RWPE2 (cell line): ENCODE measurements around the gene RIPOR2.

Experiments used
- ATAC-seq: fragments of 200-7000 bp; cut with Tn5 transposase; 3 replicates; pipeline ENCODE4 v1.9.1; 2021; ENCODE audit warnings: low read depth
- DNase-seq: peaks from one replicate; pipeline ENCODE4 v3.0.0-alpha.2; 2020; ENCODE audit warnings: low spot score
- H3K27ac ChIP-seq: fragments of 450-650 bp; 2 replicates; pipeline ENCODE4 v1.5.1; 2017; ENCODE audit warnings: mild to moderate bottlenecking; ENCODE audit not compliant: poor library complexity, severe bottlenecking
- H3K27me3 ChIP-seq: fragments of 250-450 bp; sonication (Bioruptor Pico); 2 replicates; pipeline ENCODE4 v1.5.1; 2021; ENCODE audit warnings: mild to moderate bottlenecking, moderate library complexity; ENCODE audit not compliant: insufficient read depth, poor library complexity, severe bottlenecking
- H3K36me3 ChIP-seq: fragments of 250-450 bp; sonication (Bioruptor Pico); 2 replicates; pipeline ENCODE4 v1.5.1; 2020; ENCODE audit warnings: low read depth, mild to moderate bottlenecking, moderate library complexity
- H3K4me1 ChIP-seq: fragments of 250-450 bp; sonication (Bioruptor Pico); 2 replicates; pipeline ENCODE4 v1.5.1; 2021; ENCODE audit warnings: mild to moderate bottlenecking, moderate library complexity; ENCODE audit not compliant: insufficient read depth, poor library complexity, severe bottlenecking
- H3K4me3 ChIP-seq: fragments of 250-450 bp; sonication (Bioruptor Pico); 2 replicates; pipeline ENCODE4 v1.5.1; 2021; ENCODE audit warnings: mild to moderate bottlenecking, moderate library complexity; ENCODE audit not compliant: severe bottlenecking
- H3K9me3 ChIP-seq: fragments of 250-450 bp; sonication (Bioruptor Pico); 2 replicates; pipeline ENCODE4 v1.5.1; 2021; ENCODE audit warnings: mild to moderate bottlenecking, moderate library complexity; ENCODE audit not compliant: severe bottlenecking
- TF ChIP-seq, protein P1 (sequence below): fragments of 450-650 bp; IDR thresholded peaks from one replicate; pipeline ENCODE4 v1.5.1; 2017; ENCODE audit warnings: mild to moderate bottlenecking, moderate library complexity; ENCODE audit not compliant: poor library complexity, severe bottlenecking

The RIPOR2 gene

DNA sequence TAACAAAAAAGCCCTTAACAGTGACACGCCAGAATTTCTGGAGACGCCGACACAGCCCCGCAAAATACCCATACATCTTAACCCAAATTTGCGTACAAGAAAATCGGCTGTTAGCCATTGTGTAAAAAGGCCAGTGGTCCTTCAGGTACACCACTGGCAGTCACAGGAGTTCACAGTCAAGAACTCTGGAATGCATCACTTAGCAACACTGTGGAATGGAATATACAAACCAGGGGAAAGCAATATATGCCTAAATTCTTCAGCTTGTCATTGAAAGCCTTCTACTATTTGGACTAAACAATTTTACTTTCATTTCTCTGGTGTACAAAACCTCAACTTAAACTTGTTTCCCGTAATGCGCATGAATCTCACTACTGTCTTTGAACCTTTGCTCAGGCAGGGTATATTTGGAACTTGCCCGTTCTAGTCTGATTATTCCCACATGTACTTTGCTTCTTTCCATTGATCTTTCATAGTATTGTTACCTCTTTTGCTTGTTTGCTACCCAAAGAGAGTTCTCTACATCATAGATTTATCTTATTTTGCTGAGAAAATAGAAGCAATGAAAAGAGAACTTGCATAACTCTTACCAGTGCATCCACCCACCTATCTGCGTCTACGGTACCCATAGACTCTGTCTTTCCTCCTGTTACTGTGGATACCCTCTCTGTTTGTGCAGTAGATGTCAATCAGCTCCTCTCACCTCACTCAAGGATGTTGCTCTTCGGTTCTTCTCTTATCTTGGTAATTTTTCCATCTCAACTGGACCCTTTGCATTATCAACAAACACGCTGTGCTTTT is 136.8 kb downstream of the RIPOR2 start, which contains the start of gene ARMH2:
TSS of gene ARMH2 (minus strand) at position 178 of the 801 bp plus-strand sequence. CDS start at position 118, 60 bp downstream.
- TF ChIP-seq, protein P1, sequence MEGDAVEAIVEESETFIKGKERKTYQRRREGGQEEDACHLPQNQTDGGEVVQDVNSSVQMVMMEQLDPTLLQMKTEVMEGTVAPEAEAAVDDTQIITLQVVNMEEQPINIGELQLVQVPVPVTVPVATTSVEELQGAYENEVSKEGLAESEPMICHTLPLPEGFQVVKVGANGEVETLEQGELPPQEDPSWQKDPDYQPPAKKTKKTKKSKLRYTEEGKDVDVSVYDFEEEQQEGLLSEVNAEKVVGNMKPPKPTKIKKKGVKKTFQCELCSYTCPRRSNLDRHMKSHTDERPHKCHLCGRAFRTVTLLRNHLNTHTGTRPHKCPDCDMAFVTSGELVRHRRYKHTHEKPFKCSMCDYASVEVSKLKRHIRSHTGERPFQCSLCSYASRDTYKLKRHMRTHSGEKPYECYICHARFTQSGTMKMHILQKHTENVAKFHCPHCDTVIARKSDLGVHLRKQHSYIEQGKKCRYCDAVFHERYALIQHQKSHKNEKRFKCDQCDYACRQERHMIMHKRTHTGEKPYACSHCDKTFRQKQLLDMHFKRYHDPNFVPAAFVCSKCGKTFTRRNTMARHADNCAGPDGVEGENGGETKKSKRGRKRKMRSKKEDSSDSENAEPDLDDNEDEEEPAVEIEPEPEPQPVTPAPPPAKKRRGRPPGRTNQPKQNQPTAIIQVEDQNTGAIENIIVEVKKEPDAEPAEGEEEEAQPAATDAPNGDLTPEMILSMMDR, result no peak
- Histone ChIP-seq H3K4me1 (no peaks in the 10 kb centered on the region), H3K27ac (no peak within 1 kb of the TSS), H3K9me3 (no peaks in the 10 kb centered on the region), H3K36me3 (no peaks in the 10 kb centered on the region), H3K4me3 (no peak within 1 kb of the TSS), H3K27me3 (no peaks in the 10 kb centered on the region)
- no peak for ATAC-seq
- no peak for DNase-seq

DNA sequence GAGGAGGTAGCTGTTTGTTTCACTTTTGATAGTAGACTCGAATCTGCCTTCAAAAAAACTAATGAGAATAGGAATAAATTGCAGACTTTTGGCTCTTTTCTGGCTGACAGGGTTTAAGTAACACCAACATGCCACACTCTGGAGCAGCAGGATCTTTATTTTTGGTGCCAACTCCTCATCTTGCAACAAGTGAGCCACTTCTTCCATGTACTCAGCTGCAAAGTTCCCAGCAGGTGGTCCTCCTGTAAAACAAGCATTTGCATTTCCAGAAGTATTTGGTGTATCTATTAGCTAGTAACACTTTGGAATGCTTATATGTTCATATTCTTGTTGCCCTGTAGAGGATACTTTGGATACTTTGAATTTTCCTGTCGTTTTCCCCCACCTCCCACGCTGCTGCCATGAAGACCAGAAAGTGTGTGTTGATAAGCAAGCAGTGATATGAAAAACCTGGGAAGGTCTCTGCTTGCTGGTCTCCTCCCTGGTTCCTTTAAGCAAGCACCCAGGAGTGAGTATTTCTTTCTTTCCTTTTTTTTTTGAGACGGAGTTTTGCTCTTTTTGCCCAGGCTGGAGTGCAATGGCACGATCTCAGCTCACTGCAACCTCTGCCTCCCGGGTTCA is 138.1 kb downstream of the RIPOR2 start:
- no peak for DNase-seq
- Histone ChIP-seq H3K4me1 (no peaks in the 10 kb centered on the region), H3K9me3 (no peaks in the 10 kb centered on the region), H3K27ac (no peak overlapping the region), H3K36me3 (no peaks in the 10 kb centered on the region), H3K4me3 (no peak overlapping the region), H3K27me3 (no peaks in the 10 kb centered on the region)
- TF ChIP-seq, protein P1, result no peak
- no peak for ATAC-seq

DNA sequence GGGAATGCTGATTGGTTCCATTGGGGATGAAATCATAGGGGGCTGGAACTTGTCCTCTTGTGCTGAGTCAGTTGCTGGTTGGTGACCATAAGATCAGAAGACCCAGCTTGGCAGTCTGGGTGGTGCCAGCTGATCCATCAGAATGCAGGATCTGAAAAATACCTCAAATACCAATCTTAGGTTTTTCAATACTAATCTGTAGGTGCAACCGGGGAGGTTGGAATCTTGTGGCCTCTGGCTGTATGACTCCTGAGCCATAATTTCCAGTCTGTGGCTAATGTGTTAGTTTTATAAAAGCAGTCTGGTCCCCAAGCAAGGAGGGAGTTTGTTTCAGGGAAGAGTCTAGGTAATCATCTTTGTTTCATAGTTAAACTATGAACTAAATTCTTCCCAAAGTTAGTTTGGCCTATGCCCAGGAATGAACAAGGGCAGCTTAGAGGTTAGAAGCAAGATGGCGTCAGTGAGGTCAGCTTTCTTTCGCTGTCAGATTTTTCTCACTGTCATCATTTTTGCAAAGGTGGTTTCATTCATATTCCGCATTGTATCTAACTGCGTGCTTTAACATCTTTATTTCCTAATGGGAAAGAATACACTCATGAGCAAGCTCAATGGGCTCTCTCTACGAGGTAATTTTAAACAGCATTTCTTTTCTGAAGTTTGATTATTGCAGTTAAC is 139.0 kb downstream of the RIPOR2 start:
- H3K36me3 ChIP-seq, result no peaks in the 10 kb centered on the region
- H3K27ac ChIP-seq, result no peak overlapping the region
- DNase-seq (no peak), ATAC-seq (no peak)
- no peaks in the 10 kb centered on the region for H3K4me1 ChIP-seq
- no peaks in the 10 kb centered on the region for H3K27me3 ChIP-seq
- TF ChIP-seq, protein P1, result no peak
- H3K9me3 ChIP-seq, result no peaks in the 10 kb centered on the region
- H3K4me3 ChIP-seq, result no peak overlapping the region

DNA sequence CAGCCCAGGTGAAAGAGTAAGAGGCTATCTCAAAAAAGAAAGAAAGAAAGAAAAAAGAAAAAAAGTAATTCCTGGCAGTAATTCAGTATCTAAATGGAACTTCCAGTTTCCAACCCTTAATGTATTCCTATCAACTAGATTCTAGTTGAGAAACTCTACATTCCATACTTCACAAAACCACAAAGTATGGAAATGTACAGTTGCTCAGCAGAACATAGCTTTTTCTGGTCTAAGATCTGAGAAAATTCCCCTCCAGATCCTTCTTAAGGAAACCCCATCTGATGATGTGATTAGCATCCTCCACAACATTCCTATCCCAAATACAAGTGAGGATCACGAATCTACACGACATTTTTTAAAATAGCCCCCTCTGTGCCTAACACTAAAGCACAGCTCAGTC is 140.7 kb downstream of the RIPOR2 start:
- no peaks in the 10 kb centered on the region for H3K36me3 ChIP-seq
- ATAC-seq (no peak), DNase-seq (no peak)
- H3K27me3 ChIP-seq, result no peaks in the 10 kb centered on the region
- H3K4me1 ChIP-seq, result no peaks in the 10 kb centered on the region
- TF ChIP-seq, protein P1, result no peak
- no peak overlapping the region for H3K4me3 ChIP-seq
- no peaks in the 10 kb centered on the region for H3K9me3 ChIP-seq
- no peak overlapping the region for H3K27ac ChIP-seq
